HG03342 (cell line): ENCODE data around the gene DAO.

ENCODE experiments used
- ATAC-seq: cut with Tn5 transposase; IDR thresholded peaks from one replicate; pipeline ENCODE4 v1.9.1; 2021; ENCODE audit warnings: mild to moderate bottlenecking, moderate library complexity; ENCODE audit not compliant: unreplicated experiment

Gene DAO

DNA sequence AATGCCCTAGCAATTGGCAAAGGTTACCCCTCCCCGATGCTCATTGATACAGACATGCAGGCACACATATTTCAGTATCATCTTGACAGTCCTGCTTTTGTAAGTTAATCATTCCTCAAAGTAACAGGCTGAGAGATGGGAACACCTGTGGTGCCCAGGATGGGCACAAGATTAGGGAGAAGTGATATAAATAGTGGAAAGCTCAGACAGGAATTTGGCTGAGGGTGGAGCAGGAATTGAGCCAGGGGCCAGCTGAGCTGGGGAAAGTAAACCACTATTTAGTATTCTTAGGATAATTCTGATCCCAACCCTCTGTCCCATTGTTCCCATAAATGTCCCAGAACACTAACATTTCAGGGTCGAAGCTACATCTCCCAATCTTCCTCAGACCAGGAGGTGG is 38.3 kb downstream of the DAO start:
- no peak for ATAC-seq

- no peak for ATAC-seq
These were observed 39.2 kb downstream of the DAO start for GRCh38 chr12:108918960-108919642.

- no peak for ATAC-seq
These were observed 42.1 kb downstream of the DAO start for GRCh38 chr12:108921946-108922345.

GRCh38 chr12:108922918-108923317 is 43.0 kb downstream of the DAO start:
- ATAC-seq, result no peak

DNA sequence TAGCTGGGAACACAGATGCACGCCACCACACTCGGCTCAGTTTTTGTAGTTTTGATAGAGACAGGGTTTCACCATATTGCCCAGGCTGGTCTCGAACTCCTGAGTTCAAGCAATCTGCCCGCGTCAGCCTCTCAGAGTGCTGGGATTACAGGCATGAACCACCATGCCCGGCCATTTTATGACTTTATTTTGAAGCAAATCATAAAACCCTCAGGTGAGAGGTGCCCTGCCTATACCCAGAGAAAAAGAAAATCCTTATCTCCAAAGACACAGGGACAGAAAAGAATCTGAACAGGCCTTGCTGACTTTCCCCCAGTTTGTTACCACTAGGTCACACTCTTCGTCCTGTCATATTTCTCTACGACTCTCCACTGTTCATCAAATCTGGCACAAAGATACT is 48.8 kb downstream of the DAO start:
- ATAC-seq, result no peak

GRCh38 chr12:108930155-108930554 is 50.3 kb downstream of the DAO start:
- ATAC-seq, result peak; percentile 48

- no peak for ATAC-seq
These were observed 50.9 kb downstream of the DAO start for GRCh38 chr12:108930756-108931155.

GRCh38 chr12:108933949-108934348 is 54.1 kb downstream of the DAO start:
- no peak for ATAC-seq

GRCh38 chr12:108935159-108935763 is 55.4 kb downstream of the DAO start:
- no peak for ATAC-seq

DNA sequence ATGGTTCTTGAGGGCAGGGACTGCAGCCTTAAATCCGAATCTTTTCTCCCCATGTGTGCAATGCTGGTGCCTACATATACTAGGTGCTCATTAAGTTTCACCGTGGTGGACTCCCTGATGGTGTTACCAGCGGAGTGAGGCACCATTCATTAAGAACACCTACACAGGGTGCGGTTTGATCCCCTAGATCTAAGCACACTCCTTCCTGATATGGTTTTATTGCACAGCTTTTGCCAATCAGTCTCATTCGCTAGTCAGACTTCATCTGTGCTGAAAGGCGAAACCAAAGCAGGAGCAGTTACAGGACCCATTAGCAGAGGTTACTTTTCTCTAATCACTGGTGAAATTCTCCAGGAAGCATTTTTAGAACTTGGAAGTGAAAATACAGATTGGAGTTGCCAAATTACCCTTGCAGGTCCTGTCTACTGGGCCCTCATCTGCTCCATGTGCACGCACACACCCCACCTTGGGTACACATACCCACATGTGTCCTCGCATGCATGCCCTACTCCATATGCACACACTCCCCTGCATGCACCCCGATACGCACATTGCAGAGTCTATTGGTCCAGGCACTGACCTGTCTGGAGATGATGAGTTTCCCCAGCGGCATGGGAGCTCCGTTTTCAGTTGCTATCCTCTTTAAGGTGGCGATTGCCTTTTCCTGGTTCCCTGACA is 58.5 kb downstream of the DAO start:
- no peak for ATAC-seq

DNA sequence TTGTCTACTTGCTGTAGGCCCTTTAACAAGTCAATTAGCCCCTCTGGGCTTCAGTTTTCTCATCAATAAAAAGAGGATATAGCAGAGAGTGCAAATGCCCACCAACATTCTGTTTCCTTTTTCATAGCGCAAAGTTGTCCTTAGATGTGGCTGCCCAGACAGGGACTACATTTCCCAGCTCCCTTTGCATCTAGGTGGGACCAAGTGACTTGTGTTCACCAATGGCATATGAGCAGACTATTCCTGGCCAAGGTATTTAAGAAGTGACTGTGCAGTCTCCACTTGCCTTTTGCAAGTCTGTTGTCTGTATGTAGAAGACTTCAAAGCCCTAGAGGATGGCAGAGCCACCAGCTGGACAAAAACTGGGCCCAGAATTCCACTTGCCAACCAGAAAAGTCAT is 59.7 kb downstream of the DAO start:
- ATAC-seq, result no peak

DNA sequence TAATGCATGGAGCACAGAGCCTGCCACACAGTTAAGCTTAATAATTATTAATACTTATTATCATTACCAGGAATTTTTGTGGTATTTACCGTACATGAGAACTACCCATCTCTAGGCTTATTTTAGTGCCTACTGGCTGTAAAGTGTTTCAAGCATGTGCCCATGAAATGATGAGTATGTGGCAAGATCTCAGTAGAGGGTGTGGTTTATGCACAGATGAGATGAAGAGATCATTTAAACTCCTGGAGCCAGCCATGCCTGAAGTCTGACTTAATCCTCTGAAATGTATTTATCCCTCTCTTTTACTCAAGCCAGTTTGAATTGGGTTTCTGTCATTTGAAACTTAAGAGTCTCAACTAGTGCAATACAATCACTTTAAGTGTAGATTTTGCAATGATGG is 60.2 kb downstream of the DAO start:
- ATAC-seq, result no peak

DNA sequence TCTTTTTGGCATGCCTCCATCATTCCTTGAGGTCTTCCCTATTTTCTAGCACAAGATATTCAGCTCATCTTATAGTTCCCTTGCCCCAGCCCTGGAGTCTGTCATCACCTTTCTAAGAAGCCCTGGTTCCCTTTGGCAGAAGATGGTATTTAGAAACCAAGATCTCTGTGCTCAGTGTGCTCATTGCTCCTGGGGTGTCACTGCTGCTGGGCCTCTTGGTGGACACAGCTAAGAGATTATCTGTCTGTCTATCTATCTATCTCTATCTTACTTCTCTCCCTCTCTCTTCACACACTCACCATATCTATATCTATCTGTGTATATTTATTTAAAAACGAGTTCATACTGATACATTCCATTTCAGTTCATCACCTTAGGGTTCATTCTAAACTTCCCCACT is 67.2 kb downstream of the DAO start:
- no peak for ATAC-seq

- ATAC-seq, result no peak
These were observed 68.5 kb downstream of the DAO start for GRCh38 chr12:108948367-108948766.

GRCh38 chr12:108949976-108950375 is 70.1 kb downstream of the DAO start:
- ATAC-seq, result no peak
